ENCODE measurements around the gene MYO9B.
"Not testable (repeated sequence)": the region's sequence is repeated elsewhere in the genome, so short reads cannot be mapped to it uniquely, and the experiment has no call there.

Gene MYO9B

DNA sequence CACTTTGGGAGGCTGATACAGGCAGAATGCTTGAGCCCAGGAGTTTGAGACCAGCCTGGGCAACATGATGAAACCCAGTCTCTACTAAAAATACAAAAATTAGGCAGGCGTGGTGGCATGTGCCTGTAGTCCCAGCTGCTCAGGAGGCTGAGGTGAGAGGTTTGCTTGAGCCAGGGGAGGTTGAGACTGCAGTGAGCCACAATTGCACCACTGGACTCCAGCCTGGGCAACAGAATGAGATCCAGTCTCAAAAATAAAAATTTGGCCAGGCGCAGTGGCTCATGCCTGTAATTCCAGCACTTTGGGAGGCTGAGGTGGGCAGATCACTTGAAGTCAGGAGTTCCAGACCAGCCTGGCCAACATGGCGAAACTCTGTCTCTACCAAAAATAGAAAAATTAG is 19.1 kb downstream of the MYO9B start:
- DNase-seq: not testable (repeated sequence)

DNA sequence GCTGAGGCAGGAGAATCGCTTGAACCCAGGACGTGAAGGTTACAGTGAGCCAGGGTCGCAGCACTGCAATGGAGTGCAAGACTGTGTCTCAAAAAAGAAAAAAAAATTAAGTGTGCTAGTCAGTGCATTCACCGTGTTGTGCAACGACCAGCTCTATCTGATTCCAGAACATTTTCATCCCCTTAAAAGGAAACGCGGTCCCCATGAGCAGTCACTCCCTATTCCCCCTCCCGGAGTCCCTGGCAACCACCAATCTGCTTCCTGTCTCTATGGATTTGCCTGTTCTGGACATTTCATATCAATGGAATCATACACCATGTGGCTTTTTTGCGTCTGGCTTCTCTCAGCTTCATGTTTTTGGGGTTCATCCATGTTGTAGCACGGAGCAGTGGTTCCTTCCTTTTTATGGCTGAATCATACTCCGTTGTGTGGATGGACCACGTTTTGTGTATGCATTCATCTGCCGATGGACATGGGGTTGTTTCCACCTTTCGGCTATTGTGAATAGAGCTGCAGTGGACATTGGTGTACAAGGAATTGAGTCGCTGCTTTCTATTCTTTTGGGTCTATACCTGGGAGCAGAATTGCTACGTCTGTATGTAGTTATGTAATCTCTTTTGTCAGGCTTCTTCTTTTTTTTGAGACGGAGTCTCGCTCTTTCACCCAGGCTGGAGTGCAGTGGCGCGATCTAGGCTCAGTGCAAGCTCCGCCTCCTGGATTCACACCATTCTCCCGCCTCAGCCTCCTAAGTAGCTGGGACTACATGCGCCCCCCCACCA is 19.8 kb downstream of the MYO9B start:
- DNase-seq: no peak

GRCh38 chr19:17097593-17098126 is 22.1 kb downstream of the MYO9B start:
- DNase-seq: no peak

DNA sequence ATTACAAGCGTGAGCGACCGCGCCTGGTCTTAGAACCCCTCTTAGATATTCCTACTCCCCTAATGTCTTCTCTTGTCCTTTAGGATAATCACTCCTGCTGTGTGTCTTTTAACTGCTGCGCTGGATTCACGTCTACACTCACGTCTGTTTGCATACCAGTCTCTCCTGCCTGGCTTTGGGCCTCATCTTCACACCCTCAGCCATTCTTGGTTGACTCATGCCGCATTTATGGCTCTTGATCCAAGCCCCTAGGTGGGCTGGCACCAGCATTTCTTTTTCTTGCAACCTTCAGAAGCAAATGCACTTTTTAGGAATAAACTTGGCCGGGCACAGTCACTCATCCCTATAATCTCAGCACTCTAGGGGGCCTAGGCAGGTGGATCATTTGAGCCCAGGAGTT is 22.7 kb downstream of the MYO9B start:
- DNase-seq: no peak

DNA sequence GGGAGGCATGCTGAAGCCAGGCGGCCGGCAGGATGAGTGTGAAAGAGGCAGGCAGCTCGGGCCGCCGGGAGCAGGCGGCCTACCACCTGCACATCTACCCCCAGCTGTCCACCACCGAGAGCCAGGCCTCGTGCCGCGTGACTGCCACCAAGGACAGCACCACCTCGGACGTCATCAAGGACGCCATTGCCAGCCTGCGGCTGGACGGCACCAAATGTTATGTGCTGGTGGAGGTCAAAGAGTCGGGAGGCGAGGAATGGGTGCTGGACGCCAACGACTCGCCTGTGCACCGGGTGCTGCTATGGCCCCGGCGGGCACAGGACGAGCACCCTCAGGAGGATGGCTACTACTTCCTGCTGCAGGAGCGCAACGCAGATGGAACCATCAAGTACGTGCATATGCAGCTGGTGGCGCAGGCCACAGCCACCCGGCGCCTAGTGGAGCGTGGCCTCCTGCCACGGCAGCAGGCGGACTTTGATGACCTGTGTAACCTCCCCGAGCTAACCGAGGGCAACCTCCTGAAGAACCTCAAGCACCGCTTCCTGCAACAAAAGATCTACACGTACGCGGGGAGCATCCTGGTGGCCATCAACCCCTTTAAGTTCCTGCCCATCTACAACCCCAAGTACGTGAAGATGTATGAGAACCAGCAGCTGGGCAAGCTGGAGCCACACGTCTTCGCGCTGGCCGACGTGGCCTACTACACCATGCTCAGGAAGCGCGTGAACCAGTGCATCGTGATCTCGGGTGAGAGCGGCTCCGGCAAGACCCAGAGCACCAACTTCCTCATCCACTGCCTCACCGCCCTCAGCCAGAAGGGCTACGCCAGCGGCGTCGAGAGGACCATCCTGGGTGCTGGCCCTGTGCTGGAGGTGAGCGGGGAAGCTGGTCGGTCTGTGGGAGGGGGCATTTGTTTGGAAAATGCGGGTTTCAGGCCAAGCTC is 26.4 kb downstream of the MYO9B start:
- no peak for DNase-seq

DNA sequence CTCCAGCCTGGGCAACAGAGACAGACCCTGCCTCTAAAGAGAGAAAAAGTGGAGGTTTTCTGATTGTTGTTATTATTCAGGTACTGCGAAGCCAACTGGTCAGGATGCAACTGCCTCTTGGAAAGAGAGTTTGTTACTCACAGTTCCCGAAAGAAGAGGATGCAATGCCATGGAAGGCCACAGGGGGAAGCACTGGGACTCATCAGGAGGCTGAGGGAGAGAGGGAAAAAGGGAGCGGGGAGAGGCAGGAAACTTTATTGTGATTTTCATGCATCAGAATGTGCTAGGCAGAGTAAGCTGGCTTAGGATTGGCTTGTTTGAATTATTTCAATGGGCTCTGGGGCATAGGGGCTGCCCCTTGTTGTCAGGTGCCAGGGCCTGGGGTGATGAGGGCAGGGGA is 27.6 kb downstream of the MYO9B start:
- DNase-seq: no peak

- DNase-seq: no peak
Measured at GRCh38 chr19:17104679-17105078, 29.1 kb downstream of the MYO9B start.

- no peak for DNase-seq
Measured at GRCh38 chr19:17105556-17105955, 30.0 kb downstream of the MYO9B start.

DNA sequence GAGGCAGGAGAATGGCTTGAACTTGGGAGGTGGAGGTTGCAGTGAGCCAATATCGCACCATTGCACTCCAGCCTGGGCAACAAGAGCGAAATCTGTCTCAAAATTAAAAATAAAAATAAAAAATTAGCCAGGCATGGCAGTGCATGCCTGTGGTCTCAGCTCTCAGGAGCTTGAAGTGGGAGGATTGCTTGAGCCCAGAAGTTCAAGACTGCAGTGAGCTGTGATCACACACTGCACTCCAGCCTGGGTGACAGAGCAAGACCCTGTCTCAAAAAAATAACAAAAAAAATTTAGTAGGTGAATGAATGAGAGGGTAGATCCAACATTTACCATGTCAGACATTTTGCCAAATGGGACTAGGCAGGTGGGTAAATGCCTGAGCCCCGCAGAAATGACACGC is 31.4 kb downstream of the MYO9B start:
- DNase-seq: not testable (repeated sequence)

- no peak for DNase-seq
Measured at GRCh38 chr19:17107546-17108452, 32.2 kb downstream of the MYO9B start.

GRCh38 chr19:17108453-17108784 is 32.8 kb downstream of the MYO9B start:
- no peak for DNase-seq

DNA sequence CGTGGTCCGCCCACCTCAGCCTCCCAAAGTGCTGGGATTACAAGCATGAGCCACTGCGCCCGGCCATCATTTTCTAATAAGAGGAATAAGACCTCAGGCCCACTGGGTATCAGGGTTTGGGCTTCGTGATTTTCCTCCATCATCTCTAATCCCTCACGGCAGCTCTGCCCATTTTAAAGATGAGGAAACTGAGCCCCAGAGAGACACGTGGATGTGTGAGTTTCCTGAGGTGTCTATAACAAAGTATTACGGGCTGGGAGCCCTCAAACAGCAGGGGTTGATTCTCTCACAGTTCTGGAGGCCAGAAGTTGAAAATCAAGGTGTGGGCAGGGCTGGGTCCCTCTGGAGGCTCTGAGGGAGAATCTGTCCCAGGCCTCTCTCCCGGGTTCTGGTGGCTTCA is 33.7 kb downstream of the MYO9B start:
- no peak for DNase-seq

GRCh38 chr19:17109962-17110598 is 34.5 kb downstream of the MYO9B start:
- no peak for DNase-seq

- no peak for DNase-seq
Measured at GRCh38 chr19:17110599-17110966, 35.0 kb downstream of the MYO9B start.

DNA sequence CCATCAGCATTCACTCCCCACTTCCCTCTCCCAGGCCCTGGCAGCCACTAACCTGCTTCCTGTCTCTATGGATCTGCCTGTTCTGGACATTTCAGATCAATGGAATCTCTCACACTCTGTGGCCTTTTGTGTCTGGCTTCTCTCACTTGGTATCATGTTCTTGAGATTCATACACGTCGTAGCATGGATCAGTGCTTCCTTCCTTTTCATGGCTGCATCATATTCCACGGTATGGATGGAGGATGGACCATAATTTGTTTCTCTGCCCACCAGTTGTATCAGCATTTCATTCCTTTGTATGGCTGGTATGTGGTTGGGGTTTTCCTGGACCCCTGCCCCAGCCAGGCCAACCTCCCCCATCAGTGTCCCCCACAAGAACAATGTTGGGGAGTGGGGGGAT is 36.2 kb downstream of the MYO9B start:
- no peak for DNase-seq

DNA sequence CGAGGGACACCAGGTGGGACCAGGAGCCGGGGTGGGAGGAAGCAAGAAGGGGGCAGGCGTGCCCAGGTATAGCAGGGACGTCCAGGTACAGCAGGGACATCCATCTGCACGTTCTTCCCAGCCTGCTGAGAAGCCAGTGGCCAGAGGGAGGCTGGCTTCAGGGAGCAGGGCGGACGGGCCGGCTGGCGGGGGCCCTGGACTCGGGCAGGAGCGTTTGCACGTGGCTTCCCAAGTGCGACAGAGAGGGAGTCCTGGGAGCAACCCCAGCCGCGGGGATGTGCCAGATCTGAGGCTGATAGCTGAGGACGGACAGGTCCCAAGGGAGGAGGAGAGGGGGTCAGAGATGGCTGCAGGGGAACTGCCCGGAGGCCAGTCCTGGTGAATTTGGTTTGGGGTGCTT is 36.7 kb downstream of the MYO9B start:
- no peak for DNase-seq

DNA sequence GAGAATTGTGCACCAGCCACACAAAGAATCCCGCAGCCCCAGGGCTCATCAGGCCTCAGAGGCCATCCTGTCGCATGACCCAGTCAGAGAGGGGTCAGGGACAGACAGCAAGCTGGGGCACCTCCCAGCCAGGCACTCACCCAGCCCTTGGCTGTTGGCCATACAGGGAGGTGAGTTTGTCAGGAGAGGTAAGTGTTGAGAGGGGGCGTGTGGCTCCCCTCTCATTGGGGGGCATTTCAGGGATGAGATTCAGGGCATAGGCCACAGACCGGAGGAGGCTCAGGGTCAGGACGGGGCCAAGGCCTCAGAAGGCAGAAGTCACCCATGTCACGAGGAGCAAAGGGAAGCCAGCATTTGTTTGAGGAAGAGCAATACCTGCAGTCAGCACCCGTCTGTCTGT is 37.1 kb downstream of the MYO9B start:
- no peak for DNase-seq

DNA sequence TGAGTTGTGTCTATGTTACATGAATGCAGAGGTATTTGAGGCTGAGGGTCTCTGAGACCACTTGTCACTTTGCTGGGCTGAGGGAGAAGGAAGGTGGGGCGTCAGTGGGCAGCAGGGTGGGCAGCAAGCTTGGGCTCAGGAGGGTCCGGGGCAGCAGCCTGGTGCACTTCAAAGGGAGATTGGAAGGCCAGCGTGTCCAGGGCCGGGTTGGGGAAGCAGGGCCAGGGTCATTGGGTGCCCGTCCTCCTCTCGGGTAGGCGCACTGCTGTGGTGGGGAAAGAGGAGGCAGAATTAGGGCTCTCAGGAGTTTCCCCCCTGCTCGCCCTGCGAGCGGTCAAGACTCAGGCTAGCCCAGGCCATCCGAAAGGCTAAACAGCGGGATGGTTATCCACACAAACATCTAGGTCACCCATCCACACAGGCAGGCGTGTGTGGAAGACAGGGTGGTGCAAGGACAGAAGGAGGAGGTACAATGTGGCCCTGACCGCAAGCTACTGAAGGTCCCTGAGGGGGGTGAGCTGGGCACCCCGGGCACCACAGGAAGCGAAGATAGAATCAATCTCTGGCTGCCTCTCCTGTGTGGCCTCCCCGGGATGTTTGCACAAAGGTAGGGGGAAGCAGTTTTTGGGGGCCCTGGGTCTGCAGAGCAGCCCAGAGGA is 37.7 kb downstream of the MYO9B start:
- no peak for DNase-seq

DNA sequence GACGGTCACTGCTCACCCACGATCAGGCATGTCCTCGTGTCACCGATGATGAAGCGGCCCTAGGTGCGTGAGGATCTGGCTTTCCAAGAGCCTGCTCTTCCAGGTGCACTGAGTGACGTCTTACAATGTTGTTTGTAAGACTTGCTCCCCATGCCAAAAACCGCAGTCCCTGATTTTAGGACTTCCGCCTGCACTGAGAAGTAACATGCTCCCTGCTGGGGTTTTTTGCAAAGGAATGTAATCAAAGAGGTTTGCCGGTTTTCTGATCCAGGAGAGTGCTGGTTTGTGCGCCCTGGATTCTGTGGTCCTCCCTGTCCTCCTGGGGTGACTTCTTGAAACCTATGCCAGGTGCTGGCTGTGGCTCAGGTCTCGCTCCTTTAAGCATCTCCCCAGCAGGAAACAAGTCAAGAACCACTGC is 38.8 kb downstream of the MYO9B start:
- DNase-seq: no peak

DNA sequence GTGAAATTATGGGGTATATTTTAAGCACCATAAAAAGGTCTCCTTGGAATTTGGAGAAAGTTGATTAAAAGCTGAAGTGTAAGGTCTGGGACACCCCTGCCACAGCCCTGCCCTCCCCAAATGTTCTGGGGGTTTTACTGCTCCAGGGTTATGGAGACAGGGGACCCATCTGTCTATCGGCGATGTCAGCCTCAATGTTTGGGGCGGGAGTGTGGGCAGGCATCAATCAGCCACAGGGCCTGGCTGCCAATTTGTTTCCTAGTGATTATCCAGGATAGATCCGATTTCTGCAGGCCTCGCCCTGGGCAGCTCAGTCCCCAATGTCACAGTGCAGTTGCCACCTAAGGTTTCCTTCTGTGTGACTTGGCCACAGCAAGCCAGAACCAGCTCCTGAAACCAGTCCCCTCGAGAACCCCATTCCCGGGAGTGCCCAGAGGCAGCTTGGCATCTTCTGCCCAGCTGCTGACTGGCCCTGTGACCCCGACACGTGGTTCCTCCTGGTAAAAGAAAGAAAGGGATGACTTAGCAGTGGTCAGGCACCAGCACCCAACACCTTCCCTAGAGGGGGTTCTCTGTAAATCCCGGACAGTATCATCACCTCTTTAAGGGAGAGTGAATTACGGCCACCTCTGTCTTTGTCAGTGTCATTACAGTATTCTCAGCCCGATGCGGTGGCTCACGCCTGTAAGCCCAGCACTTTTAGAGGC is 41.6 kb downstream of the MYO9B start:
- DNase-seq: no peak

- DNase-seq: no peak
Measured at GRCh38 chr19:17118957-17119356, 43.4 kb downstream of the MYO9B start.

Data from NCI-H510A treated with DMSO at 0.1 percent for 48 hours (cell line).